Measurements from ENCODE around the gene SIGMAR1.
A peak's percentile ranks its signal among the peaks of the same experiment; 100 is the strongest.
"Not testable (repeated sequence)": the region's sequence is repeated elsewhere in the genome, so short reads cannot be mapped to it uniquely, and the experiment has no call there.

The SIGMAR1 gene

DNA sequence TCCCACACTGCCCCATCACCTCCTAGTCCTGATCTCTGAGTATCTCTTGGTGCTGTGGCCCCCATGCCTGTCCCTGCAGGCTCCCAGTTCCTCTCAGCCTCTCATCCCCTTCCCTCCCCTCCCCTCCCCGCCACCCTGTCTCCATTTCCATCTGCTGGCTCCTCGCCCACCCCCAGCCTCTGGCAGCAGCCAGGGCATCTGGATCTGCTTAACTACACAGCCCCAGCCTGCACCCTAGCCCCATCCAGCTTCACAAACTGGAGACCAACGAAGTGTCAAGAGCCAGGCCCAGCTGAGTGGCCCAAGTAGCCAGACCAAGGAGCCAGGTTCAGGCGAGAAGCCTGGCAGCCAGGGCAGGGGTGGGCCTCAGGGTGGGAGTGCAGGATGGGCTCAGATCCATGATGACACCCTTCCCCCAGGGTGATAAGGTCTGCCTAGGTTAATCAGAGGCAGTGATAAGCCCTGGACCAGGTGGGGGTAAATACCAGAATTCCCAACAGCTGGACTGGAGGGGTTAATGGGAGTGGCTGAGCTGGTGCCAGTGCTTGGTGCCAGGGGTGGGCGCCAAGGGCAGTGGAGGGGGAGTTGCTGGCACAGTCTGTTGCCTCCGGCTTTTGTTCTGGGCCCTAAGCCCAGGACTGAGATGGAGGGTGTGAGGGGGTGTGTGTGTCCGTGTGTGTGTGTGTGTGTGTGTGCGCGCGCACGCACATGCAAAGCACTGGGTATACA lies 16.9 kb upstream of the SIGMAR1 start:
- no peak for DNase-seq

DNA sequence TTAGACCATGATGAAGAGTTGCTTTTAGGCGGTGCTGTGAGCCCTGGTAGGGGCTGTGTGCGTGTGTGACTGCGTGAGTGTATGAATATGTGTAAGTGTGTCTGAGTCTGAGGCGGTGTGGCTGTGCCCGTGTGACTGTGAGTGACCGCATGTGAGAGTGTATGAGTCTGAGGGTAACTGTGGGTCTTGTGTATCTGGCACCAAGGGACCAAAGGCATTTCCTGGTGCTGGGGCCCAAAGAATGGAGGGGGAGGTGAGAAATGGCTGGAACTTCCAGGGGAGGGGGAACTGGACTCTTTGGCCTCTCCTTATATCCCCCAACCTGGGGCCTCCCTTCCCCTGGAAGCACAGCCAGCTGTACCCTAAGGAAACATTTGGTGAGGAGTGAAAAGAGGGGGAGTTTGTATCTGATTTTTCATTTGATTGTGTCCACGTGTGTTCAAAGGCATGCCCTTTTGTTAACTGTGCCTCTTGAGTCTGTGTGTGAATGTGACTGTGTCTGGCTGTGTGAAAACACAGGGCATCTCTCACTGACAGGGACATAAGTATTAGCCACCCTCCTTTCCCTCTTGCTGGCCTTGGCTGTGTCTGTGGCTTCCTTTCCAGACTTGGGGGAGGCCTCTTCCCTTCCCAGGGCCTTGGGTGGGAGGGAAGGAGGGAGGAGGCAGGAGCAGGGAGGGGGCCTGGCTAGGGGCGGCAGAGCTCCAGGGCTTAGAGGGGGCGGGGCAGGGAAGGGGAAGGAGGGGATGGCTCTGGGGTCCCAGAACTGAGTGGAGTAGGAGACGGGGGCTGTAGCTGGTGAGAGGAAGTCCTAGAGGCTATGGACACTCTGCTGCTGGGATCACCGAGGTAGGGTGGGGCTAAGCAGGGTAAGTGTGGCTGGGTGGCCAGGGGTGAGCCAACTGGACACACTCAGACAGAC lies 15.8 kb upstream of the SIGMAR1 start:
- no peak for DNase-seq

DNA sequence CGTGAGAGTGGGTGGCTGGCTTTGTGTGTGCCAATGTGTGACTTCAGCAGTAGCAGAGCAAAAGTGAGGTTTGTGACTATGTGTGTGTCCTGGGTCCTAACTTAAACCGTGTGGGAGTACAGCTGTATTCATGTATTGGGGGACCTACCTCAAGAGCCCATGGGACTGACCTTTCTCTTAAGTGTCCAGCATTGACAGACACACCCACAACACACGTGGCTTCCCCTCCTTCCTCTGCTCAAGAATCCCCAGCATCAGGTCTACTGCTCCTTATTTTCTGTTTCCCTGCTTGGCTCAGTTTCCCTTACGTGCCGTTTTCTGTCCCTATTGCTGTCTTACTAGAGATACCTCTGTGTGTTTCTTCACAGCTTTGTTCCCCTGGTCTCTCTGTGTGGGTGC lies 15.0 kb upstream of the SIGMAR1 start:
- DNase-seq: no peak

- DNase-seq: peak; percentile 42
Observed at GRCh38 chr9:34651876-34652601, 14.5 kb upstream of the SIGMAR1 start, which contains the start of gene IL11RA. Gene IL11RA (plus strand): TSS chr9:34652185. CDS start chr9:34655218, 3,033 bp downstream.

- DNase-seq: no peak
Observed at GRCh38 chr9:34651321-34651720, 13.7 kb upstream of the SIGMAR1 start.

DNA sequence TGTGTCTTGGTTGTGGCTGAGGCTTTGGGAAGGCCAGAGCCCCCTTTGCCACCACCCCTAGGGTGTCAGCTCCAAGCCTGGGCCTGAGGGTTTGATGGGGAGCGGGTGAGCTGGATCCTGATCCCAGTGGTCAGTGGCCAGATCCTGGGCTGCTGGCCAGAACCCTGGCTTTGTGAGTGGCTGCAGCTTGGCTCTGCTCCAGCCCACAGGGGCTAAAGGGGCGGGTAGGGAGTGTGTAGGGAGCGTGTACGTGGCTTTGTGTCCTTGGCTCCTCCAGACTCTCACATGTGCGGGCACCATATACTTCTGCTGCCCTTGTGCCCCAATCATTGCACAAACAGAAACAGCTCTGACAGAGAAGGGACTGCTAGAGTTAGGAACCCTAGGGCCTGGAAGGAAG lies 13.2 kb upstream of the SIGMAR1 start:
- no peak for DNase-seq

- DNase-seq: no peak
Observed at GRCh38 chr9:34648673-34649072, 11.1 kb upstream of the SIGMAR1 start.

DNA sequence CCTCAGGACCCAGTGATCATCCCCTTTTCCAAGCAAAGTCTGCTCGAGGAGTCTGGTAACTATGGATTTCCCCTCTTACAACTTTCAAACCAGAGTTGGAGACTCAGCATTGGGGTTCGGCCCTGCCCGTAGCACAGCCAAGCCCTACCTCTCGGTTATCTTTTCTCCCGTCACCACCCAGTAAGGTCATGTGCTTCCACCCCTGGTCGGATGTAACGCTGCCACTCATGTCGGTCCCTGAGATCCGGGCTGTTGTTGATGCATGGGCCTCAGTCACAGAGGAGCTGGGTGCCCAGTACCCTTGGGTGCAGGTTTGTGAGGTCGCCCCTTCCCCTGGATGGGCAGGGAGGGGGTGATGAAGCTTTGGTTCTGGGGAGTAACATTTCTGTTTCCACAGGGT lies 10.1 kb upstream of the SIGMAR1 start:
- DNase-seq: no peak

DNA sequence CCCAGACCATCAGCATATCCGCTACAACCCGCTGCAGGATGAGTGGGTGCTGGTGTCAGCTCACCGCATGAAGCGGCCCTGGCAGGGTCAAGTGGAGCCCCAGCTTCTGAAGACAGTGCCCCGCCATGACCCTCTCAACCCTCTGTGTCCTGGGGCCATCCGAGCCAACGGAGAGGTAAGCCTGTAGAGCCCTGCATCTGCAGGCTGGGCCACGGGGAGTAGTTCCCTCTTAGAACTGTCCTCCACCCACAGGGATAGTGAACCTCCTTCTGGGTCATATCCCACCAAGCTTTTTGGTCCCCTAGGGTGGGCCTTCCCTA lies 9.5 kb upstream of the SIGMAR1 start:
- DNase-seq: no peak

- peak; percentile 91 for DNase-seq
Observed at GRCh38 chr9:34646211-34647083, 8.9 kb upstream of the SIGMAR1 start, which contains the start of gene GALT. Gene GALT (plus strand): TSS chr9:34646675. CDS start chr9:34646705, 30 bp downstream.

- no peak for DNase-seq
Observed at GRCh38 chr9:34644766-34645314, 7.3 kb upstream of the SIGMAR1 start.

GRCh38 chr9:34642679-34643078 lies 5.1 kb upstream of the SIGMAR1 start:
- no peak for DNase-seq

DNA sequence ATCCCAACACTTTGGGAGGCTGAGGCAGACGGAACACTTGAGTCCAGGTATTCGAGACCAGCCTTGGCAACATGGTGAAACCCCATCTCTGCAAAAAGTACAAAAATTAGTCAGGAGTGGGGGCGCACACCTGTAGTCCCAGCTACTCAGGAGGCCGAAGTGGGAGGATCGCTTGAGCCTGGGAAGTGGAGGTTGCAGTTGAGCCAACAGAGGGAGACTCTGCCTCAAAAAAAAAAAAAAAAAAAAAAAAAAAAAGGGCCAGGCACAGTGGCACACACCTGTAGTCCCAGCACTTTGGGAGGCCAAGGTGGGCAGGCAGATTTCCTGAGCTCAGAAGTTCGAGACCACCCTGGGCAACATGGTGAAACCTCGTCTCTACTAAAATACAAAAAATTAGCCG lies 1.7 kb upstream of the SIGMAR1 start:
- not testable (repeated sequence) for DNase-seq

DNA sequence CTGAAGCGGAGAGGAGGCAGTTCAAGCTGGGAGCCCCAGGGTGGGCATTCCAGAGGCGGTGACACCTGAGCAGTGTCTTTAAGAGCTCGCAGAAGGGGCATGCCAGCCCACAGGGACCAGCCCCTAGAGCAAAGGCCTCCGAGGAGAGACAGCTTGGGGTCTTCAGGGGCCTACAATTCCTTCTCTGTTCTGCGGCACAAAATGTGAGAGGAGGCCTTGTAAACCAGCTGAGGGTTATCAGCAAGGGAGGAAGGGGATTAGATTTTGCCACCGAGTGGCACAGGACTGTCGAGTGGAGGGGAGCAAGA lies 505 bp upstream of the SIGMAR1 start:
- DNase-seq: no peak

GRCh38 chr9:34636791-34637355 lies 714 bp downstream of the SIGMAR1 start:
- no peak for DNase-seq

DNA sequence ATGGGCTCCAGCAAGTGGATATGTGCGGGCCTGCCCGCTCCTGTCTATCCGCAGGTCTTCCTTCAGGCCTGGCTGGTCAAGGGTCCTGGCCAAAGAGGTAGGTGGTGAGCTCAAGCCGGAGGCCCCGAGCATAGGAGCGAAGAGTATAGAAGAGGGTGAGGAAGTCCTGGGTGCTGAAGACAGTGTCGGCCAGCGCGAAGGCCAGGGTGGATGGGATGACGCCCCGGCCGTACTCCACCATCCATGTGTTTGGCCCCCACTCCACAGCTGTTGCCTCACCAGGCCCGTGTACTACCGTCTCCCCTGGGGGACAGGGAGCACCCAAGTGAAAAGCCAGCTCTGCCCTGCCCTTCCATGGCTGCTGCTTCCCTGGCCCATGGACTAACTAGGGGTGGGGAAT lies 2.0 kb downstream of the SIGMAR1 start:
- no peak for DNase-seq

DNA sequence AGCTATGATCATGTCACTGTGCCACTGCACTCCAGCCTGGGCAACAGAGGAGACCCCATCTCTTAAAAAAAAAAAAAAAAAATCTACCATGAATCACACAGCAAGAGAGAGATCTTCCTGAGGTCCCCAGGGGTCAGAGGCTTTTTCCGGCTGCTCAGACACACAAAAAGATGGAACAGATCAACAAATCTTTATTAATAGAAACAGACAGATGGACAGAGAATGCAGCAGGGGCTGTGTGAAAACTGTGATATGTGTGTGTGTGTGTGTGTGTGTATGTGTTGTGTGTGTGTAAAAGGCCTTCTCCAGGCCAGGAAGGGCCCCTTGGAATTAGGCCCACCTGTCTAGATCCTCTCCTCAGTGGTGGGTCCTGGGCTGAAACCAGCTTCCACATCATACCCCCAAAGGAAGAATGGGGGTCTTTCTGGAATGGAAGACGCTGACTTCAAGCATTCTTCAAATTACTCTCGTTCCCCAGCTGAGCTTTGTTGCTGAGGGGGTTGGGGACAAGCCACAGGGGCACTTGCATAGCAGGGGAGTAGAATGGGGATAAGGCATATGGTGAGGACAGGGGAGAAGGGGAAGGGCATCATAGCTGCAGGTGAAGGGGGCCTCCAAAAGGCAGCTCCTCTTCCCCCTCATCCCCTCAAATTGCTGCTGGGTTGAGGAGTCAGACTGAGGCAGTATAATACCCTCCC lies 2.9 kb downstream of the SIGMAR1 start:
- DNase-seq: no peak

- peak; percentile 78 for DNase-seq
Observed at GRCh38 chr9:34633851-34634550, 3.6 kb downstream of the SIGMAR1 start.

GRCh38 chr9:34633166-34633565 lies 4.4 kb downstream of the SIGMAR1 start:
- DNase-seq: no peak

DNA sequence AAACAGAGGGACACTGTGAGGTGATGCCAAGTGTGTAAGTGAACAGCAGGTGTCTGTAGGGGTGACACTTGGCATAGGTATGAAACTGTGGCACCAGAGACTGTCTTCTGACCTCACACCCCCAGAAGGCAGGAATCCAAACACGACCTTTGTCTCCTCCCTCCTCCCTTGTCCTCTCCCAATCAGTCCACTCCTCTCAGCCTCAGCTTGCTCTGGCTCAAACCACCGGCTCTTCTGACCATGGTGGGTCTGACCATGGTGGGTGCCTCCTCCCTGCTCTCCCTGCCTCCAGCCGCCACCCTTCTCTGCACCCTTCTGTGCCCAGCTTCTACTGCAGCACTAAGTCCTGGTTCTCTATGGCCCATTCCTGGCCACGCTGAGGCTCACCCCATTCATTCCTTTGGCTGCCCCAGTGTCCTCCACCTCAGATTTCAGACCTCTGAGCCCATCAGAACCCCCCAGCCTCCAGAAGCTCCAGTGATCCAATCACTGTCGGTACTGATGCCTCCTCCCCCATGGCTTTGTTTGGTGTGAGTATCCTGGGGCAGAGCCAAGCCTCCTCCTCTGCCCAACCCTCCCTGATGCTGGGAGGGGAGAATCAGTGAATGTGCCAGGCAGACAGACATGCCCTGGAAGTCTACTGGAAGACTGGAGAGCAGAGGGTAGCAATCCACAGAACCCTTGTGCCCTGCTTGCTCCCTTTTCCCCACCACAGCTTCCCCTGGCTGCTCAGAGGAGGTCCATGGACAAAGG lies 7.0 kb downstream of the SIGMAR1 start:
- no peak for DNase-seq
